NAMALWA (cell line): Measurements from ENCODE around the gene NT5C2.

ENCODE experiments used
- DNase-seq: peaks from one replicate; pipeline ENCODE4 v3.0.0-alpha.2; 2015; ENCODE audit warnings: low spot score

The NT5C2 gene

GRCh38 chr10:103123282-103124024 is 69.6 kb downstream of the NT5C2 start:
- no peak for DNase-seq

- no peak for DNase-seq
Observed at GRCh38 chr10:103120977-103121735, 71.9 kb downstream of the NT5C2 start.

GRCh38 chr10:103120546-103120945 is 72.5 kb downstream of the NT5C2 start:
- DNase-seq: no peak

DNA sequence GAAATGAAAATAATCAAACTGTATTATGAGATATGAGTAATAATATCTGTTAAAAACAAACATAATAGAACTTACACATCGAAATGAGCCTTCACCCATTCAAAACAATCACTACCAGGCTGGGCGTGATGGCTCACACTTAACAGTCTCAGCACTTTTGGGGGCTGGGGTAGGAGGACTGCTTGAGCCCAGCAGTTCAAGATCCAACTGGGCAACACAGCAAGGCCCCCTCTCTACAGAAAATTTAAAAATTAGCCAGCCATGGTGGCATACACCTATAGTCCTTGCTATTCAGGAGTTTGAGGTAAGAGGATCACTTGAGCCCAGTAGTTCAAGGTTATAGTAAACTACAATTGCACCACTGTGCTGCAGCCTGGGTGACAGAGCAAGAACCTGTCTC is 75.8 kb downstream of the NT5C2 start:
- no peak for DNase-seq

- DNase-seq: no peak
Observed at GRCh38 chr10:103114876-103115275, 78.2 kb downstream of the NT5C2 start.

GRCh38 chr10:103111918-103112877 is 80.9 kb downstream of the NT5C2 start:
- no peak for DNase-seq

- no peak for DNase-seq
Observed at GRCh38 chr10:103111031-103111917, 81.8 kb downstream of the NT5C2 start.

GRCh38 chr10:103110407-103110806 is 82.7 kb downstream of the NT5C2 start:
- no peak for DNase-seq

GRCh38 chr10:103109821-103110220 is 83.3 kb downstream of the NT5C2 start:
- DNase-seq: no peak

GRCh38 chr10:103106539-103106938 is 86.5 kb downstream of the NT5C2 start:
- no peak for DNase-seq

DNA sequence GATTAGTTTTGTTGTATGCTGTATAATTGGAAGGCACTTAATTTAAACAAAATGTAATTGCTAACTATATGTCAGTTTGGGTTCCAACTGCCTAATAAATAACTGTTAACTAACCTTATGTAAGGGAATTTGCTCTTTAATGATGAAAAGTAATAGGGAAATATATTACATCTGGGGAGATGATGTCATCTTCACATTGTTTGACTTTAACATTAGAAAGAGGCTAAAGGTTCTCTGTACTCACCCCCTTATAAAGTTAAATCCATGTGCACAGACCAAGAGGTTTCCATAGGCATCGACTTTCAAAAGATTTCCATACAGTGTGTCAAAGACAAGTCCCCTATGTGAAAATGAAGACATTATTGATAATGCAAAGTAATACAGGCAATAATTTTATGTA is 87.6 kb downstream of the NT5C2 start:
- no peak for DNase-seq

DNA sequence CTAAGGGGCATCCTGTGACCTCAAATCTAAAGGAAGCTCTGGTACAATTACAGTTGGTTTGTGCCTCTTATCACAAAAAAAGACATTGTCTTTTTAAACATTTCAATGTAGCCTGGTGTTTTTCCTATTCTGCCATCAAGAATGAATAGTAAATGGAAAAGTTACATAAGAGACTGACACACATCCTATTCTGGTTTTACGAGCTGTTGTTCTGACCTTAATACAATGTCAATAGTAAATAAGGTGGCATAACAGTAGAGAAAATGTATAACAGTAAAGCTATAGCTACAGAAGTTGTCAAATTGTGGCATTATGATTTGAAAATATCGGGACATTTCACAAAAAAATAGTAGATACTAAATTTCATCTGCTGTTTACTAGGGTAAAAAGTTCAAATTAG is 88.4 kb downstream of the NT5C2 start:
- no peak for DNase-seq

- DNase-seq: no peak
Observed at GRCh38 chr10:103103989-103104388, 89.1 kb downstream of the NT5C2 start.

DNA sequence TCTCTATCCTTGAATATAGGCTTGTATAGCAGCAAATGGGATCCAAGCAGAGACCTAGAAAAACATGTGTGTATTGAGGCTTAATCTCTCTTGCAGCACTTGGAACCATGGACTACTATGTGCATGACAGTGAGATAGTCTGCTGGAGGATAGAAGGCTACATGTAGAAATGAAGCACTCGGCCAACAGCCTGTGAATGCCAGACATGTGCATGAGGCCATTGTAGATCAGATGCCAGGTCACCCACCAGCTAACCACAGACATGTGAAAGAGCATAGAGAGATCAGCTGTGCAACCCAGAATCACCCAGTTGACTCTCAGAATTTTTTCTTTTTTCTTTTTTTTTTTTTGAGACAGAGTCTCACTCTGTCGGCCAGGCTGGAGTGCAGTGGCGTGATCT is 90.9 kb downstream of the NT5C2 start:
- no peak for DNase-seq

DNA sequence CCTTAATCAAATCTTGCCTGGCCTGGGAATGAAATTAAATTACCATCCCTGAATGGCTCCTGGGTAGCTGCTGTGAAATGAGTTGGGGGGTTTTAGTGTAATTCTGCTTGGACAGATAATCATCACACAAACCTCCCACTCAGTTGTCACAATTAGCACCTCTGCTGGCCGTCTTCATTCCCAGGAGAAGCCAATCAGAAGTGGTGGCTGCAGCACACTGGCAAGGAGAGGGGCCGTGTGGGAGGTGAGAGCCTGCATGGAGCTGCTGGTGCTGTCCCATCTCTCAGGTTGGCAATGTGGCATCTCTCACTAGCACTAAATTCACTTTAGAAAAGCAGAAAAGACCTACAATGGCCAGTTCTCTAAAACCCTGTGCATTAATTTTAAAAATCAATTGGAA is 92.5 kb downstream of the NT5C2 start:
- DNase-seq: no peak

DNA sequence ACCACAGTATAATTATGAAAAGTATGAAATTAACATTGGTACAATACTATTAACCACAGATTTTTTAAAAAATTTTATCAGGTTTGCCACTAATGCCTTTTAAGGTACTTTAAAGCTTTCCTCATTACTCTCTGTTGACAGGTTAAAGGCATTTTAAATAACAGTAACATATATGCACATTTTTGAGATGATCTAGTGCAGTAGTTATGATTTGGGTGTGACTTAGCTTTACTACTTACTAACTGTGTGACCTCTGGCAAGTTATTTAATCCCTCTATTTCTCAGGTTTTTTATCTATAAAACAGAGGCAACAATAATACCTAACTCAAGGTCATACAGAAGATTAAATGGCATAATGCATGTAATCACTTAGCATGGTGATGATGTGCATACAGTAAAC is 94.8 kb downstream of the NT5C2 start:
- DNase-seq: no peak

- DNase-seq: peak; percentile 23
Observed at GRCh38 chr10:103096130-103096529, 96.9 kb downstream of the NT5C2 start.

GRCh38 chr10:103095005-103095404 is 98.1 kb downstream of the NT5C2 start:
- DNase-seq: no peak

GRCh38 chr10:103090911-103091310 is 102.2 kb downstream of the NT5C2 start:
- no peak for DNase-seq

- no peak for DNase-seq
Observed at GRCh38 chr10:103089493-103089892, 103.6 kb downstream of the NT5C2 start.

DNA sequence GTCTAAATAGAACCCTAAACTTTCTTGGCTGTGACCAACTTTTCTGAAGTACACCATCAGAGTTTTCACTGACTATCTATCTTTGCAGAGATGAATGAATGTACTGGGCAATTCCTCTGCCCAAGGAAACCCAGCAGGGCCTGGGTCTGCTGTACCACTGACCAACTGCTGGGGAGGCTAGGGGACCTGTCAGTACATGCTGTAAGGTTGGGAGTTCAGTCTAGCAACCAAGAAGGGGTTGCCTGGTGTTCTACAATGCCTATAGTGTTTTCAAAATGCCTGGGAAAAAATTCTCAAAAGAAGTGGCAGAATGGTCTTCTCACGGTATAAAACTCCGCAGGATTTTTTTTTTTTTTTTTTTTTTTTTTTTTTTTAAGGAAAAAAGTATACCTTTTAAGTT is 106.3 kb downstream of the NT5C2 start:
- DNase-seq: no peak
